Stimulated activated CD4-positive, alpha-beta T cell treated with anti-CD3 and anti-CD28 coated beads, Interleukin-1b, Interleukin-23, amount 100 ng/mL, for 24 hours (primary cell): ENCODE results near the gene HOXB9.
A peak's percentile ranks its signal among the peaks of the same experiment; 100 is the strongest.

Experiments
- DNase-seq, 4 experiments: peaks; one replicate each; pipeline ENCODE4 v3.0.0-alpha.2; 2020; ENCODE audit warnings: low read depth in 4 of 4, low spot score in 1 of 4

The HOXB9 gene

GRCh38 chr17:48597778-48598631, 28.2 kb downstream of the HOXB9 start:
- DNase-seq, result no peak

- DNase-seq, result no peak
These were observed 28.7 kb downstream of the HOXB9 start for GRCh38 chr17:48597528-48597777.

GRCh38 chr17:48596735-48597527, 29.2 kb downstream of the HOXB9 start:
- no peak for DNase-seq

GRCh38 chr17:48596000-48596734, 30.0 kb downstream of the HOXB9 start:
- no peak for DNase-seq

GRCh38 chr17:48595278-48595999, 30.7 kb downstream of the HOXB9 start:
- DNase-seq, result no peak

- DNase-seq, result no peak
These were observed 31.4 kb downstream of the HOXB9 start for GRCh38 chr17:48594538-48595277.

- DNase-seq, result peak; percentile 62 to 74 (median 66)
These were observed 32.2 kb downstream of the HOXB9 start for GRCh38 chr17:48593840-48594537.

GRCh38 chr17:48593126-48593829, 32.9 kb downstream of the HOXB9 start, which contains the start of gene HOXB5:
TSS of gene HOXB5 (minus strand) at chr17:48593779. CDS start at chr17:48593682, 97 bp downstream.
- DNase-seq, result no peak

- no peak for DNase-seq
These were observed 33.6 kb downstream of the HOXB9 start for GRCh38 chr17:48592577-48592976.

GRCh38 chr17:48592057-48592514, 34.1 kb downstream of the HOXB9 start:
- no peak for DNase-seq

- DNase-seq, result no peak
These were observed 34.7 kb downstream of the HOXB9 start for GRCh38 chr17:48591255-48592056.

GRCh38 chr17:48590607-48591161, 35.5 kb downstream of the HOXB9 start:
- no peak for DNase-seq

GRCh38 chr17:48589831-48590606, 36.1 kb downstream of the HOXB9 start, which contains the start of gene HOXB3:
TSS of gene HOXB3 (minus strand) at chr17:48590241. CDS start at chr17:48552474, 37,767 bp downstream.
- DNase-seq, result no peak

- DNase-seq, result no peak
These were observed 36.9 kb downstream of the HOXB9 start for GRCh38 chr17:48589060-48589830.

GRCh38 chr17:48588528-48588927, 37.6 kb downstream of the HOXB9 start:
- no peak for DNase-seq

GRCh38 chr17:48588074-48588415, 38.1 kb downstream of the HOXB9 start:
- no peak for DNase-seq
